H1 (cell line): ENCODE measurements around the gene SCAMP5. TPM values are rescaled to one million over a fixed set of nuclear protein-coding genes. Genes with fewer than 3 reads are reported as not detected.

Source experiments
- ATF3 ChIP-seq: IDR thresholded peaks from 2 replicates; pipeline ENCODE4 v1.6.1; 2011; ENCODE audit warnings: low read depth, mild to moderate bottlenecking, low read length; ENCODE audit not compliant: insufficient read depth
- CHD7 ChIP-seq: fragments of 300-600 bp; sonication (generic); IDR thresholded peaks from 2 replicates; pipeline ENCODE4 v1.7.1; 2012; ENCODE audit warnings: low read length, moderate library complexity, mild to moderate bottlenecking, inconsistent platforms; ENCODE audit not compliant: insufficient replicate concordance
- CREB1 ChIP-seq: IDR thresholded peaks from 2 replicates; pipeline ENCODE4 v1.6.1; 2012; ENCODE audit warnings: inconsistent platforms
- E2F6 ChIP-seq: IDR thresholded peaks from 2 replicates; pipeline ENCODE4 v1.6.1; 2012; ENCODE audit warnings: inconsistent platforms
- JUN ChIP-seq: IDR thresholded peaks from 2 replicates; pipeline ENCODE4 v1.6.1; 2011; ENCODE audit warnings: low read depth, mild to moderate bottlenecking, improper control_type of control experiment, low read length
- PHF8 ChIP-seq: fragments of 200-600 bp; sonication (generic); conservative IDR thresholded peaks from 2 replicates; pipeline ENCODE4 v1.7.1; 2012; ENCODE audit warnings: low read depth, mild to moderate bottlenecking, inconsistent platforms, low read length, moderate library complexity
- POLR2AphosphoS5 ChIP-seq: IDR thresholded peaks from 2 replicates; pipeline ENCODE4 v1.6.1; 2011; ENCODE audit warnings: low read depth, low read length
- TAF1 ChIP-seq: IDR thresholded peaks from 2 replicates; pipeline ENCODE4 v1.6.1; 2011; ENCODE audit warnings: mild to moderate bottlenecking, low read depth, low read length
- polyA plus RNA-seq, 7 experiments: library from polyadenylated mRNA; depleted of rRNA in 3 of 7; stranded (reverse) in 5 of 7; unstranded in 2 of 7; fragments of >200 nt in 5 of 7; fragments of 200-250 nt in 2 of 7; gene quantifications; 1 replicate in 5 of 7; 2 replicates in 1 of 7; 4 replicates in 1 of 7; pipeline versions ENCODE4 v1.2.1 to v1.2.3, GENCODE V29; 2011 to 2013; ENCODE audit warnings: missing spikeins in 2 of 7, mixed read lengths in 2 of 7
- total RNA-seq: library from RNA; stranded (reverse); fragmentation: NEBNext Ultra II Directional; extraction: Animal tissue kit (Norgen Biotek cat#: 25700); gene quantifications from 2 replicates; pipeline ENCODE4 v1.2.1, GENCODE V29; 2021

SCAMP5 gene
- total and polyA plus RNA-seq, 2 of the 8 experiments (the other 6 are each of a cell fraction or from before 2014, with no cell fraction given) = 55.4 to 94.7 TPM

GRCh38 chr15:74950078-74950908 lies 45.1 kb upstream of the SCAMP5 start (continued):
- TF ChIP-seq CHD7 = no peak
- TF ChIP-seq JUN = 0 out of 2 replicates have a peak, but pooled peaks have one; percentile 6
- TF ChIP-seq PHF8 = no peak
- no peak for TF ChIP-seq E2F6
- TF ChIP-seq CREB1 = peak; percentile 20; the same call in 1 of the 2 replicates
- TF ChIP-seq ATF3 = no peak
- TF ChIP-seq TAF1 = no peak
- TF ChIP-seq POLR2AphosphoS5 = no peak
